Measurements from ENCODE around the gene WDFY4.

Gene WDFY4

GRCh38 chr10:48750019-48750418, 65.3 kb downstream of the WDFY4 start:
- Histone ChIP-seq H3K27ac (ENCODE audit: low read depth, low read length) (no peak overlapping the region), H2AK5ac (ENCODE audit: low read length) (no peak overlapping the region), H3K4ac (ENCODE audit: low read depth, low read length) (no peak overlapping the region), H3K4me2 (ENCODE audit: low read length) (no peak overlapping the region), H3K56ac (ENCODE audit: low read length) (no peak overlapping the region), H2BK15ac (replicated peaks; ENCODE audit: low read depth) (no peak overlapping the region), H4K8ac (ENCODE audit: low read depth, low read length) (no peak overlapping the region), H2BK5ac (ENCODE audit: low read length) (no peak overlapping the region), H4K5ac (ENCODE audit: low read length) (no peak overlapping the region), H3K18ac (ENCODE audit: low read length) (no peak overlapping the region), H3K36me3 (ENCODE audit: control insufficient read depth, insufficient read depth, low read length) (no peaks in the 10 kb centered on the region), H2BK120ac (ENCODE audit: low read depth, low read length) (no peak overlapping the region), H3K4me1 (ENCODE audit: control insufficient read depth, low read depth, low read length) (no peaks in the 10 kb centered on the region), H3K23ac (ENCODE audit: low read length) (no peak overlapping the region), H3K79me2 (ENCODE audit: control insufficient read depth, insufficient read depth, low read length) (no peaks in the 10 kb centered on the region), H3K9ac (ENCODE audit: low read length) (no peak overlapping the region), H3K4me3 (ENCODE audit: low read length) (no peak overlapping the region), H3K27me3 (ENCODE audit: insufficient read depth, low read length, poor library complexity) (no peaks in the 10 kb centered on the region), H3K79me1 (ENCODE audit: low read length) (no peaks in the 10 kb centered on the region)
- WGBS (ENCODE audit: extremely low coverage, insufficient coverage, low lambda C conversion rate) = no CpG with 5 or more reads among the region's 1 CpG
- DNase-seq = no peak

- H2BK15ac ChIP-seq (replicated peaks; ENCODE audit: low read depth) = no peak overlapping the region
- H3K4me2 ChIP-seq (ENCODE audit: low read length) = no peak overlapping the region
- H2BK120ac ChIP-seq (ENCODE audit: low read depth, low read length) = no peak overlapping the region
- no peaks in the 10 kb centered on the region for H3K79me2 ChIP-seq (ENCODE audit: control insufficient read depth, insufficient read depth, low read length)
- no peak overlapping the region for H3K4me3 ChIP-seq (ENCODE audit: low read length)
- DNase-seq = no peak
- no peak overlapping the region for H3K9ac ChIP-seq (ENCODE audit: low read length)
- H3K79me1 ChIP-seq (ENCODE audit: low read length) = no peaks in the 10 kb centered on the region
- no peak overlapping the region for H2AK5ac ChIP-seq (ENCODE audit: low read length)
- H2BK5ac ChIP-seq (ENCODE audit: low read length) = no peak overlapping the region
- no peak overlapping the region for H3K4ac ChIP-seq (ENCODE audit: low read depth, low read length)
- H4K8ac ChIP-seq (ENCODE audit: low read depth, low read length) = no peak overlapping the region
- no peaks in the 10 kb centered on the region for H3K36me3 ChIP-seq (ENCODE audit: control insufficient read depth, insufficient read depth, low read length)
- no peak overlapping the region for H3K27ac ChIP-seq (ENCODE audit: low read depth, low read length)
- no peak overlapping the region for H3K18ac ChIP-seq (ENCODE audit: low read length)
- H3K4me1 ChIP-seq (ENCODE audit: control insufficient read depth, low read depth, low read length) = no peaks in the 10 kb centered on the region
- H3K56ac ChIP-seq (ENCODE audit: low read length) = no peak overlapping the region
- WGBS (ENCODE audit: extremely low coverage, insufficient coverage, low lambda C conversion rate) = no CpG with 5 or more reads among the region's 5 CpGs
- H3K27me3 ChIP-seq (ENCODE audit: insufficient read depth, low read length, poor library complexity) = no peaks in the 10 kb centered on the region
- H4K5ac ChIP-seq (ENCODE audit: low read length) = no peak overlapping the region
- no peak overlapping the region for H3K23ac ChIP-seq (ENCODE audit: low read length)
These were observed 66.3 kb downstream of the WDFY4 start for GRCh38 chr10:48750991-48751390.

- H2BK15ac ChIP-seq (replicated peaks; ENCODE audit: low read depth) = no peak overlapping the region
- H3K4me2 ChIP-seq (ENCODE audit: low read length) = no peak overlapping the region
- H3K4me3 ChIP-seq (ENCODE audit: low read length) = no peak overlapping the region
- H3K36me3 ChIP-seq (ENCODE audit: control insufficient read depth, insufficient read depth, low read length) = no peaks in the 10 kb centered on the region
- no CpG with 5 or more reads among the region's 5 CpGs for WGBS (ENCODE audit: extremely low coverage, insufficient coverage, low lambda C conversion rate)
- no peak overlapping the region for H2AK5ac ChIP-seq (ENCODE audit: low read length)
- H4K8ac ChIP-seq (ENCODE audit: low read depth, low read length) = no peak overlapping the region
- H3K79me2 ChIP-seq (ENCODE audit: control insufficient read depth, insufficient read depth, low read length) = no peaks in the 10 kb centered on the region
- H3K27me3 ChIP-seq (ENCODE audit: insufficient read depth, low read length, poor library complexity) = no peaks in the 10 kb centered on the region
- no peak overlapping the region for H3K9ac ChIP-seq (ENCODE audit: low read length)
- H3K18ac ChIP-seq (ENCODE audit: low read length) = no peak overlapping the region
- no peak overlapping the region for H4K5ac ChIP-seq (ENCODE audit: low read length)
- H3K79me1 ChIP-seq (ENCODE audit: low read length) = no peaks in the 10 kb centered on the region
- no peak overlapping the region for H3K23ac ChIP-seq (ENCODE audit: low read length)
- H2BK5ac ChIP-seq (ENCODE audit: low read length) = no peak overlapping the region
- H3K27ac ChIP-seq (ENCODE audit: low read depth, low read length) = no peak overlapping the region
- no peak overlapping the region for H3K4ac ChIP-seq (ENCODE audit: low read depth, low read length)
- no peak overlapping the region for H3K56ac ChIP-seq (ENCODE audit: low read length)
- no peak for DNase-seq
- no peak overlapping the region for H2BK120ac ChIP-seq (ENCODE audit: low read depth, low read length)
- H3K4me1 ChIP-seq (ENCODE audit: control insufficient read depth, low read depth, low read length) = no peaks in the 10 kb centered on the region
These were observed 67.1 kb downstream of the WDFY4 start for GRCh38 chr10:48751730-48752129.

- Histone ChIP-seq H3K4me1 (ENCODE audit: control insufficient read depth, low read depth, low read length) (no peaks in the 10 kb centered on the region), H2BK15ac (replicated peaks; ENCODE audit: low read depth) (no peak overlapping the region)
These were observed 73.7 kb downstream of the WDFY4 start for GRCh38 chr10:48758411-48758810.

GRCh38 chr10:48759113-48759901, 74.6 kb downstream of the WDFY4 start:
- H3K27me3 ChIP-seq (ENCODE audit: insufficient read depth, low read length, poor library complexity) = no peaks in the 10 kb centered on the region
- H3K27ac ChIP-seq (ENCODE audit: low read depth, low read length) = no peak overlapping the region
- no peak overlapping the region for H2AK5ac ChIP-seq (ENCODE audit: low read length)
- H3K79me1 ChIP-seq (ENCODE audit: low read length) = no peaks in the 10 kb centered on the region
- no peak overlapping the region for H4K5ac ChIP-seq (ENCODE audit: low read length)
- no CpG with 5 or more reads among the region's 4 CpGs for WGBS (ENCODE audit: extremely low coverage, insufficient coverage, low lambda C conversion rate)
- H3K23ac ChIP-seq (ENCODE audit: low read length) = no peak overlapping the region
- H3K4me1 ChIP-seq (ENCODE audit: control insufficient read depth, low read depth, low read length) = no peaks in the 10 kb centered on the region
- H3K4me3 ChIP-seq (ENCODE audit: low read length) = no peak overlapping the region
- no peak overlapping the region for H2BK120ac ChIP-seq (ENCODE audit: low read depth, low read length)
- no peak for DNase-seq
- H3K9ac ChIP-seq (ENCODE audit: low read length) = no peak overlapping the region
- no peaks in the 10 kb centered on the region for H3K79me2 ChIP-seq (ENCODE audit: control insufficient read depth, insufficient read depth, low read length)
- no peaks in the 10 kb centered on the region for H3K36me3 ChIP-seq (ENCODE audit: control insufficient read depth, insufficient read depth, low read length)
- H4K8ac ChIP-seq (ENCODE audit: low read depth, low read length) = no peak overlapping the region
- H2BK5ac ChIP-seq (ENCODE audit: low read length) = no peak overlapping the region
- H3K4ac ChIP-seq (ENCODE audit: low read depth, low read length) = no peak overlapping the region
- no peak overlapping the region for H3K4me2 ChIP-seq (ENCODE audit: low read length)
- no peak overlapping the region for H3K18ac ChIP-seq (ENCODE audit: low read length)
- H3K56ac ChIP-seq (ENCODE audit: low read length) = no peak overlapping the region
- H2BK15ac ChIP-seq (replicated peaks; ENCODE audit: low read depth) = no peak overlapping the region

More at GRCh38 chr10:48758411-48758810, 73.7 kb downstream of the WDFY4 start:
- H3K18ac ChIP-seq (ENCODE audit: low read length) = no peak overlapping the region
- no peaks in the 10 kb centered on the region for H3K79me1 ChIP-seq (ENCODE audit: low read length)
- no peaks in the 10 kb centered on the region for H3K27me3 ChIP-seq (ENCODE audit: insufficient read depth, low read length, poor library complexity)
- DNase-seq = no peak
- no peak overlapping the region for H3K4me3 ChIP-seq (ENCODE audit: low read length)
- H3K23ac ChIP-seq (ENCODE audit: low read length) = no peak overlapping the region
- no peak overlapping the region for H3K4ac ChIP-seq (ENCODE audit: low read depth, low read length)
- no peak overlapping the region for H4K8ac ChIP-seq (ENCODE audit: low read depth, low read length)
- no peak overlapping the region for H3K4me2 ChIP-seq (ENCODE audit: low read length)
- no peak overlapping the region for H4K5ac ChIP-seq (ENCODE audit: low read length)
- H2BK5ac ChIP-seq (ENCODE audit: low read length) = no peak overlapping the region
- H3K36me3 ChIP-seq (ENCODE audit: control insufficient read depth, insufficient read depth, low read length) = no peaks in the 10 kb centered on the region
- H3K9ac ChIP-seq (ENCODE audit: low read length) = no peak overlapping the region
- H3K79me2 ChIP-seq (ENCODE audit: control insufficient read depth, insufficient read depth, low read length) = no peaks in the 10 kb centered on the region
- H2BK120ac ChIP-seq (ENCODE audit: low read depth, low read length) = no peak overlapping the region
- H3K27ac ChIP-seq (ENCODE audit: low read depth, low read length) = no peak overlapping the region
- no peak overlapping the region for H2AK5ac ChIP-seq (ENCODE audit: low read length)
- H3K56ac ChIP-seq (ENCODE audit: low read length) = no peak overlapping the region
- WGBS (ENCODE audit: extremely low coverage, insufficient coverage, low lambda C conversion rate) = no CpG with 5 or more reads among the region's 3 CpGs

GRCh38 chr10:48760983-48761382, 76.3 kb downstream of the WDFY4 start:
- WGBS (ENCODE audit: extremely low coverage, insufficient coverage, low lambda C conversion rate) = no CpG with 5 or more reads among the region's 5 CpGs
- no peaks in the 10 kb centered on the region for H3K27me3 ChIP-seq (ENCODE audit: insufficient read depth, low read length, poor library complexity)
- no peak overlapping the region for H4K8ac ChIP-seq (ENCODE audit: low read depth, low read length)
- no peak overlapping the region for H2BK5ac ChIP-seq (ENCODE audit: low read length)
- no peaks in the 10 kb centered on the region for H3K36me3 ChIP-seq (ENCODE audit: control insufficient read depth, insufficient read depth, low read length)
- H3K9ac ChIP-seq (ENCODE audit: low read length) = no peak overlapping the region
- H4K5ac ChIP-seq (ENCODE audit: low read length) = no peak overlapping the region
- no peak overlapping the region for H3K23ac ChIP-seq (ENCODE audit: low read length)
- no peak overlapping the region for H3K27ac ChIP-seq (ENCODE audit: low read depth, low read length)
- H3K4me3 ChIP-seq (ENCODE audit: low read length) = no peak overlapping the region
- no peak overlapping the region for H3K4me2 ChIP-seq (ENCODE audit: low read length)
- H3K18ac ChIP-seq (ENCODE audit: low read length) = no peak overlapping the region
- no peak overlapping the region for H2AK5ac ChIP-seq (ENCODE audit: low read length)
- no peaks in the 10 kb centered on the region for H3K79me2 ChIP-seq (ENCODE audit: control insufficient read depth, insufficient read depth, low read length)
- no peak overlapping the region for H3K56ac ChIP-seq (ENCODE audit: low read length)
- H2BK15ac ChIP-seq (replicated peaks; ENCODE audit: low read depth) = no peak overlapping the region
- DNase-seq = no peak
- no peaks in the 10 kb centered on the region for H3K79me1 ChIP-seq (ENCODE audit: low read length)
- no peaks in the 10 kb centered on the region for H3K4me1 ChIP-seq (ENCODE audit: control insufficient read depth, low read depth, low read length)
- H2BK120ac ChIP-seq (ENCODE audit: low read depth, low read length) = no peak overlapping the region
- no peak overlapping the region for H3K4ac ChIP-seq (ENCODE audit: low read depth, low read length)

All from mesendoderm (in vitro differentiated cells).